ENCODE data around the gene AMH. TPM values are rescaled to one million over a fixed set of nuclear protein-coding genes. Genes with fewer than 3 reads are reported as not detected.

The AMH gene
- total RNA-seq, 1 donor from 2014 or later: 3.5 TPM

DNA sequence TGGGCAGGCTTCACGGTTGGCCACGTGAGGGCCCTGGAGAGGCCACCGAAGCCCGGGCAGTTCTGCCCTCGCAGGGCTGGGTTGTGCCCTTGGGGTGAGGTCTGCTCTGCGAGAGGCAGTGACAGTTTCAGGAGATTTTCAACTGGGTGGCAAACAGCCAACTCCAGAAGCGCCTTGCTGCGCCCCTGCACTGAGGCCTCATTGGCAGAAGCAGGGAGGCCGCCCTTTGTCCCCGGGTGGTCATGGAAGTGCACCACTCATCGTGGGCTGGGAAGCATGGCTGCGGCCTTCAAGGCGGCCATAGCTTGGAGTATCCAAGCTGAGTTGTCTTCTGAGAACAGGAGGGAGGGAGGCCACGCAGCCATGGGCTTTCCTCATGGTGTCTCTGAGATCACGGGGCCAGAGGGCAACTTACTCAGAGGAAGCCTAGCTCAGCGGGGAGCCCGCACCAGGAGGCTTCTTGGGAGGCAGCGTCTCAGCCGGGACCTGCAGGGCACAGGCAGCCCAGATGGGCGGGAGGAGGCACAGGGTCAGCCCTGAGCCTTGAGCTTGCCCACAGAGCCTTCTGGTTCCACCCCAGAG is 27.8 kb upstream of the AMH start:
- Histone ChIP-seq H3K9me3 (ENCODE audit: low read depth) (no peaks in the 10 kb centered on the region), H4K20me1 (ENCODE audit: low read depth) (no peaks in the 10 kb centered on the region), H3K4me1 (no peaks in the 10 kb centered on the region), H3K36me3 (no peaks in the 10 kb centered on the region), H3K9ac (no peak overlapping the region), H3K4me2 (no peak overlapping the region), H3K4me3 (no peak overlapping the region), H3K27ac (no peak overlapping the region), H3K27me3 (no peaks in the 10 kb centered on the region), H3F3A (ENCODE audit: low read depth) (no peaks in the 10 kb centered on the region), H2AFZ (replicated peaks) (no peak overlapping the region), H3K79me2 (ENCODE audit: low read depth) (no peaks in the 10 kb centered on the region)
- no peak for DNase-seq (ENCODE audit: low spot score)
- H3K27ac Mint-ChIP-seq: no peak overlapping the region
- H3K9me3 Mint-ChIP-seq: no peaks in the 10 kb centered on the region
- H3K27me3 Mint-ChIP-seq (ENCODE audit: insufficient read depth, low read depth): peaks cover 6% of the 10 kb centered on the region
- H3K36me3 Mint-ChIP-seq: peaks cover 18% of the 10 kb centered on the region
- TF ChIP-seq EZH2 (IDR thresholded peaks at IDR 0.05) (no peak), EZH2phosphoT487 (IDR thresholded peaks at IDR 0.05) (no peak)
- TF ChIP-seq, protein P1, sequence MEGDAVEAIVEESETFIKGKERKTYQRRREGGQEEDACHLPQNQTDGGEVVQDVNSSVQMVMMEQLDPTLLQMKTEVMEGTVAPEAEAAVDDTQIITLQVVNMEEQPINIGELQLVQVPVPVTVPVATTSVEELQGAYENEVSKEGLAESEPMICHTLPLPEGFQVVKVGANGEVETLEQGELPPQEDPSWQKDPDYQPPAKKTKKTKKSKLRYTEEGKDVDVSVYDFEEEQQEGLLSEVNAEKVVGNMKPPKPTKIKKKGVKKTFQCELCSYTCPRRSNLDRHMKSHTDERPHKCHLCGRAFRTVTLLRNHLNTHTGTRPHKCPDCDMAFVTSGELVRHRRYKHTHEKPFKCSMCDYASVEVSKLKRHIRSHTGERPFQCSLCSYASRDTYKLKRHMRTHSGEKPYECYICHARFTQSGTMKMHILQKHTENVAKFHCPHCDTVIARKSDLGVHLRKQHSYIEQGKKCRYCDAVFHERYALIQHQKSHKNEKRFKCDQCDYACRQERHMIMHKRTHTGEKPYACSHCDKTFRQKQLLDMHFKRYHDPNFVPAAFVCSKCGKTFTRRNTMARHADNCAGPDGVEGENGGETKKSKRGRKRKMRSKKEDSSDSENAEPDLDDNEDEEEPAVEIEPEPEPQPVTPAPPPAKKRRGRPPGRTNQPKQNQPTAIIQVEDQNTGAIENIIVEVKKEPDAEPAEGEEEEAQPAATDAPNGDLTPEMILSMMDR (IDR thresholded peaks at IDR 0.05): no peak
- no peaks in the 10 kb centered on the region for H3K4me1 Mint-ChIP-seq
- no peak overlapping the region for H3K4me3 Mint-ChIP-seq

DNA sequence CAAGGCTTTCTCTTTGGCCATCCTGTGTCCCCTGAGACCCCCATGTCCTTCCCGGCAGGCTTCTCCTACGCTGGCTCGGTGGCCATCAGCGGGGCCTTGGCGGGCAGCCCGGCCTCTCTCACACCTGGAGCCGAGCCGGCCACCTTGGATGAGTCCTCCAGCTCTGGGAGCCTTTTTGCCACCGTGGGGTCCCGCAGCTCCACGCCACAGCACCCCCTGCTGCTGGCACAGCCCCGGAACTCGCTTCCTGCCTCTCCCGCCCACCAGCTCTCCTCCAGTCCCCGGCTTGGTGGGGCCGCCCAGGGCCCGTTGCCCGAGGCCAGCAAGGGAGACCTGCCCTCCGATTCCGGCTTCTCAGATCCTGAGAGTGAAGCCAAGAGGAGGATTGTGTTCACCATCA is 27.2 kb upstream of the AMH start:
- H3K27ac ChIP-seq: no peak overlapping the region
- peaks cover 6% of the 10 kb centered on the region for H3K27me3 Mint-ChIP-seq (ENCODE audit: insufficient read depth, low read depth)
- H4K20me1 ChIP-seq (ENCODE audit: low read depth): no peaks in the 10 kb centered on the region
- no peak overlapping the region for H3K4me3 Mint-ChIP-seq
- H3K9me3 ChIP-seq (ENCODE audit: low read depth): no peaks in the 10 kb centered on the region
- H3K4me1 Mint-ChIP-seq: no peaks in the 10 kb centered on the region
- H2AFZ ChIP-seq (replicated peaks): no peak overlapping the region
- H3K36me3 ChIP-seq: no peaks in the 10 kb centered on the region
- peaks cover 18% of the 10 kb centered on the region for H3K36me3 Mint-ChIP-seq
- no peaks in the 10 kb centered on the region for H3K79me2 ChIP-seq (ENCODE audit: low read depth)
- no peak overlapping the region for H3K27ac Mint-ChIP-seq
- H3K4me2 ChIP-seq: no peak overlapping the region
- H3F3A ChIP-seq (ENCODE audit: low read depth): no peaks in the 10 kb centered on the region
- no peak overlapping the region for H3K4me3 ChIP-seq
- no peak overlapping the region for H3K9ac ChIP-seq
- no peak for DNase-seq (ENCODE audit: low spot score)
- H3K9me3 Mint-ChIP-seq: no peaks in the 10 kb centered on the region
- no peaks in the 10 kb centered on the region for H3K27me3 ChIP-seq
- TF ChIP-seq EZH2phosphoT487 (IDR thresholded peaks at IDR 0.05) (no peak), EZH2 (IDR thresholded peaks at IDR 0.05) (no peak)
- TF ChIP-seq, protein P1 (IDR thresholded peaks at IDR 0.05): peak; percentile 16
- H3K4me1 ChIP-seq: no peaks in the 10 kb centered on the region

DNA sequence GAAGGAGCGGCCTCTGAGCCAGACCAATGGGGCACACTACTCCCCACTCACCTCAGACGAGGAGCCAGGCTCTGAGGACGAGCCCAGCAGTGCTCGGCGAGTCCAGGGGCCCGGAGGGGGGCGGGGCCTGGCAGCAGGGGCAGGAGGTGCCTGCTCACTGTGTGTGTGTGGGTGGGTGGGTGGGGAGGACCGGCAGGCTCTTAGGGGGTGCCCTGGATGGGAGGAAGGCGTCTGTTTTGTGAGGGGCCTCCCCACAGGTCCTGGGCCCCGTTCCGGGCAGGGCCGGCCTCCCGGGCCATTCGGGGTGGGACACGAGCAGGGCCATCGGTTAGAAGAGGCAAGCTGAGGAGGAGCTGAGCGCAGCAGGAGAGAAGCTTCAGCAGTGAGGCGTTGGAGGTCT is 25.7 kb upstream of the AMH start:
- Histone ChIP-seq H3K9me3 (ENCODE audit: low read depth) (no peaks in the 10 kb centered on the region), H3K9ac (no peak overlapping the region), H4K20me1 (ENCODE audit: low read depth) (no peaks in the 10 kb centered on the region), H3K4me2 (no peak overlapping the region), H3K4me3 (no peak overlapping the region), H3K27me3 (no peaks in the 10 kb centered on the region), H3K27ac (no peak overlapping the region), H2AFZ (replicated peaks) (no peak overlapping the region), H3K79me2 (ENCODE audit: low read depth) (no peaks in the 10 kb centered on the region), H3K4me1 (no peaks in the 10 kb centered on the region), H3K36me3 (no peaks in the 10 kb centered on the region), H3F3A (ENCODE audit: low read depth) (no peaks in the 10 kb centered on the region)
- DNase-seq (ENCODE audit: low spot score): no peak
- H3K36me3 Mint-ChIP-seq: peaks cover 12% of the 10 kb centered on the region
- no peaks in the 10 kb centered on the region for H3K4me1 Mint-ChIP-seq
- no peak overlapping the region for H3K27ac Mint-ChIP-seq
- TF ChIP-seq EZH2 (IDR thresholded peaks at IDR 0.05) (no peak), EZH2phosphoT487 (IDR thresholded peaks at IDR 0.05) (no peak)
- TF ChIP-seq, protein P1 (IDR thresholded peaks at IDR 0.05): no peak
- no peaks in the 10 kb centered on the region for H3K9me3 Mint-ChIP-seq
- peaks cover 6% of the 10 kb centered on the region for H3K27me3 Mint-ChIP-seq (ENCODE audit: insufficient read depth, low read depth)
- H3K4me3 Mint-ChIP-seq: no peak overlapping the region
